Loucy (cell line): ENCODE measurements around the gene RPA1.
A peak's percentile ranks its signal among the peaks of the same experiment; 100 is the strongest.

Experiments used
- H2AFZ ChIP-seq: fragments of 200-600 bp; sonication (generic); 2 replicates; pipeline ENCODE4 v1.6.0; 2016; ENCODE audit warnings: antibody characterized with exemption, mild to moderate bottlenecking, low read length, moderate library complexity
- H3F3A ChIP-seq: fragments of 200-600 bp; 2 replicates; pipeline ENCODE4 v1.6.0; 2016; ENCODE audit warnings: antibody characterized with exemption, low read depth, mild to moderate bottlenecking
- H3K27me3 ChIP-seq: fragments of 200-600 bp; sonication (generic); 2 replicates; pipeline ENCODE4 v1.6.1; 2014; ENCODE audit warnings: low read length, mild to moderate bottlenecking; ENCODE audit not compliant: insufficient read depth, poor library complexity, severe bottlenecking
- H3K36me3 ChIP-seq: fragments of 200-600 bp; sonication (generic); 2 replicates; pipeline ENCODE4 v1.6.1; 2016; ENCODE audit warnings: low read length; ENCODE audit not compliant: insufficient read depth
- H3K4me1 ChIP-seq: fragments of 200-600 bp; sonication (generic); 2 replicates; pipeline ENCODE4 v1.5.1; 2014; ENCODE audit warnings: low read length, mild to moderate bottlenecking; ENCODE audit not compliant: insufficient read depth, poor library complexity, severe bottlenecking
- H3K4me2 ChIP-seq: fragments of 200-600 bp; sonication (generic); 2 replicates; pipeline ENCODE4 v1.6.0; 2014; ENCODE audit warnings: antibody characterized with exemption, low read length, low read depth, mild to moderate bottlenecking; ENCODE audit not compliant: poor library complexity, severe bottlenecking
- H3K4me3 ChIP-seq: fragments of 200-600 bp; sonication (generic); 2 replicates; pipeline ENCODE4 v1.5.1; 2014; ENCODE audit warnings: low read length, mild to moderate bottlenecking, mixed read lengths; ENCODE audit not compliant: poor library complexity, severe bottlenecking
- H3K79me2 ChIP-seq: fragments of 200-600 bp; sonication (generic); 2 replicates; pipeline ENCODE4 v1.6.1; 2014; ENCODE audit warnings: low read length; ENCODE audit not compliant: insufficient read depth
- H3K9ac ChIP-seq: fragments of 200-600 bp; sonication (generic); 2 replicates; pipeline ENCODE4 v1.6.0; 2014; ENCODE audit warnings: mild to moderate bottlenecking, low read depth, low read length, moderate library complexity; ENCODE audit not compliant: poor library complexity, severe bottlenecking
- H3K9me2 ChIP-seq: fragments of 200-600 bp; sonication (generic); replicated peaks from 2 replicates; pipeline ENCODE4 v1.6.1; 2016; ENCODE audit warnings: low read depth, low read length, mixed read lengths
- H3K9me3 ChIP-seq: fragments of 200-600 bp; sonication (generic); 2 replicates; pipeline ENCODE4 v1.6.1; 2014; ENCODE audit warnings: mild to moderate bottlenecking, antibody characterized with exemption, low read length, low read depth; ENCODE audit not compliant: insufficient read depth
- H4K20me1 ChIP-seq: fragments of 200-600 bp; sonication (generic); 2 replicates; pipeline ENCODE4 v1.6.0; 2014; ENCODE audit warnings: antibody characterized with exemption, low read length, mild to moderate bottlenecking; ENCODE audit not compliant: insufficient read depth, poor library complexity, severe bottlenecking
- EZH2phosphoT487 ChIP-seq: fragments of 200-600 bp; IDR thresholded peaks from 2 replicates; pipeline ENCODE4 v1.6.1; 2018; ENCODE audit warnings: antibody characterized with exemption, mild to moderate bottlenecking, moderate library complexity, borderline replicate concordance
- TF ChIP-seq, protein P1 (sequence below): fragments of 200-600 bp; sonication (generic); conservative IDR thresholded peaks from 2 replicates; pipeline ENCODE4 v1.5.1; 2014; ENCODE audit warnings: mild to moderate bottlenecking, antibody characterized with exemption, low read length

Gene RPA1

DNA sequence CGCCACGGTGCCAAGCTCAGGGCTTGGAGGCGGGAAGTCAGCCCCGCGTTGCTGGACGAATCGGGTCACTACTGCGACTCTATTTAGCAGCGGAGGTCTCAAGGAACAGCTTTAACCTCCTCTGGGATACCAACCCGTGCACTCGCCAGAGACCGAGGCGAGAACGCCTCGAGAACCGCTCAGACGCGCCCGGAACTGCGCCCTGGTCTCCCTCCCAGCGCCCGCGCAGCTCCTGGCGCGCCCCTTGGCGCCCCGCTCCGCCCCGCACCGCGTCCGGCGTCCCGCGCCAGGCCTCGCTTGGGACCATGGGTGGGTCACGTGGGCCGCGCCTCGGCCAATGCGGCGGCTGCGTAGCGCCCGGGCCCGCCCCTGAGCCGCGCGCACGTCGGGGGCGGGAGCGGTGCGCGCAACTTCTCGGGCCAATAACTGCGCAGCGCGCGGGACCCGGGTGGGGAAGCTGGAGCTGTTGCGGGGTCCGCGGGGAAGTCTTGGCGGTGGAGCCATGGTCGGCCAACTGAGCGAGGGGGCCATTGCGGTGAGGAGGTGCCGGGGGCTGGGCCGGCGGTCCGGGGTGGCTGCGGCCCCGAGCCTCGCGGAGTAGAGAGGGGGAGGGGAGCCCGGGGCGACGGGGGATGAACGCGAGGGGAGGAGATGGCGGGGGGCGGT, at the start of gene RPA1, which contains the start of gene SMYD4:
TSS of gene RPA1 (plus strand) at position 414 of the 666 bp plus-strand sequence. CDS start at position 503, 89 bp downstream.
TSS of gene SMYD4 (minus strand) at position 311 of the 666 bp plus-strand sequence. CDS start 1,908 bp downstream, outside the sequence.
- peaks cover 81% of the 10 kb centered on the region for H3K79me2 ChIP-seq
- H2AFZ ChIP-seq: peak within 1 kb of the TSS; percentile 95

DNA sequence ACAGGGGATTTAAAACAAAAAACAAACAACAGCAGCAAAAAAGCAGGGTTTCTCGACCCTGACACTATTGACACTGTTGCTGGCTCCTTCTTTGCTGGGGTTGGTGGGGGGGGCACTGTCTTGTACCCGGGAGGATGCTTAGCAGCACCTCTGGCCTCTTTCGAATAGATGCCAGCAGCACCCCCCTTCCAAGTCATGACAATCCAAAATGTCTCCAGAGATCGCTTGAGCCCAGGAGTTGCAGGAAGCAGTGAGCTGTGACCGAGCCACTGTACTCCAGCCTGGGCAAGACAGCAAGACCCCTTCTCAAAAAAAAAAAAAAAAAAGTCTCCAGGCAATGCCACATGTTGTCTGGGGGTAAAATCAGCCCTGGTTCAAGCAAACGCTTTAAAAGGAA, 47.6 kb upstream of the RPA1 start:
- Histone ChIP-seq H3F3A (no peaks in the 10 kb centered on the region), H3K36me3 (peaks cover 80% of the 10 kb centered on the region; the same call in 1 of the 2 replicates)

More for the DNA sequence above, at the start of gene RPA1, which contains the start of gene SMYD4:
- Histone ChIP-seq H4K20me1 (peaks cover 29% of the 10 kb centered on the region), H3K27me3 (no peaks in the 10 kb centered on the region), H3K36me3 (no peaks in the 10 kb centered on the region), H3K4me3 (peak within 1 kb of the TSS; percentile 76), H3K9ac (peak within 1 kb of the TSS; percentile 89), H3K4me2 (peak within 1 kb of the TSS; percentile 81), H3K9me3 (no peaks in the 10 kb centered on the region), H3K4me1 (peaks cover 42% of the 10 kb centered on the region), H3K9me2 (no peaks in the 10 kb centered on the region), H3F3A (no peaks in the 10 kb centered on the region)
- TF ChIP-seq, protein P1, sequence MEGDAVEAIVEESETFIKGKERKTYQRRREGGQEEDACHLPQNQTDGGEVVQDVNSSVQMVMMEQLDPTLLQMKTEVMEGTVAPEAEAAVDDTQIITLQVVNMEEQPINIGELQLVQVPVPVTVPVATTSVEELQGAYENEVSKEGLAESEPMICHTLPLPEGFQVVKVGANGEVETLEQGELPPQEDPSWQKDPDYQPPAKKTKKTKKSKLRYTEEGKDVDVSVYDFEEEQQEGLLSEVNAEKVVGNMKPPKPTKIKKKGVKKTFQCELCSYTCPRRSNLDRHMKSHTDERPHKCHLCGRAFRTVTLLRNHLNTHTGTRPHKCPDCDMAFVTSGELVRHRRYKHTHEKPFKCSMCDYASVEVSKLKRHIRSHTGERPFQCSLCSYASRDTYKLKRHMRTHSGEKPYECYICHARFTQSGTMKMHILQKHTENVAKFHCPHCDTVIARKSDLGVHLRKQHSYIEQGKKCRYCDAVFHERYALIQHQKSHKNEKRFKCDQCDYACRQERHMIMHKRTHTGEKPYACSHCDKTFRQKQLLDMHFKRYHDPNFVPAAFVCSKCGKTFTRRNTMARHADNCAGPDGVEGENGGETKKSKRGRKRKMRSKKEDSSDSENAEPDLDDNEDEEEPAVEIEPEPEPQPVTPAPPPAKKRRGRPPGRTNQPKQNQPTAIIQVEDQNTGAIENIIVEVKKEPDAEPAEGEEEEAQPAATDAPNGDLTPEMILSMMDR: no peak
- no peak for TF ChIP-seq EZH2phosphoT487

DNA sequence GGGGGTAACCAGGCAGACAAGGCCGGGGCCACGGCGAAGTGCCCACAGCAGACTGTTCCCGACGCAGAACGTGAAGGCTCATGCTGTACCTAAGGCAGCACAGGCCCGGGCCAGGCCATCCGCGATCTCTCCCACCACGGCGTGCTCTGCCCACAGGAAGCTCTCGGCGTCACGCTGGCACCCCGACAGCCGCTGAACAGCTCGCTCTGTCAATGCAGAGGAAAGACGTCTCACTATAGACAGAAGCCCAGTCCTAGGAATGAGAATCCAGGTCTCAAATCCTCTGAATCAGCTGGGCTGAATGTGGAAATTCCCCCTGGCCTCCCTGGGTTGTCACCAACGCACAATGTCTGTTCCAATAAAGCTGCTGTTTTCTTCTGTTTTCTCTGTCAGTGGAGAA, 46.5 kb upstream of the RPA1 start:
- no peaks in the 10 kb centered on the region for H3K9me2 ChIP-seq
- no peak overlapping the region for H3K4me2 ChIP-seq
- no peaks in the 10 kb centered on the region for H3K9me3 ChIP-seq
- no peaks in the 10 kb centered on the region for H3K79me2 ChIP-seq
- no peak overlapping the region for H3K9ac ChIP-seq
- H3K4me3 ChIP-seq: no peak overlapping the region
- no peak for TF ChIP-seq EZH2phosphoT487
- TF ChIP-seq, protein P1: no peak
- no peaks in the 10 kb centered on the region for H3F3A ChIP-seq
- H3K4me1 ChIP-seq: no peaks in the 10 kb centered on the region
- H3K36me3 ChIP-seq: peaks cover 79% of the 10 kb centered on the region; the same call in 1 of the 2 replicates
- no peaks in the 10 kb centered on the region for H4K20me1 ChIP-seq
- no peak overlapping the region for H2AFZ ChIP-seq
- no peaks in the 10 kb centered on the region for H3K27me3 ChIP-seq

More for the DNA sequence above, 47.6 kb upstream of the RPA1 start:
- Histone ChIP-seq H3K4me1 (no peaks in the 10 kb centered on the region), H3K4me3 (no peak overlapping the region), H3K79me2 (no peaks in the 10 kb centered on the region), H3K9ac (no peak overlapping the region), H3K9me2 (no peaks in the 10 kb centered on the region), H3K9me3 (no peaks in the 10 kb centered on the region), H3K4me2 (no peak overlapping the region), H2AFZ (no peak overlapping the region), H4K20me1 (no peaks in the 10 kb centered on the region), H3K27me3 (no peaks in the 10 kb centered on the region)
- TF ChIP-seq, protein P1: no peak
- TF ChIP-seq EZH2phosphoT487: no peak
